HepG2 (cell line): ENCODE data around the gene MEF2D. TPM values are rescaled to one million over a fixed set of nuclear protein-coding genes. Genes with fewer than 3 reads are reported as not detected.
A peak's percentile ranks its signal among the peaks of the same experiment; 100 is the strongest.

Experiments
- ATAC-seq: fragments of 200-7000 bp; cut with Tn5 transposase; 3 replicates; pipeline ENCODE4 v1.9.1; 2020; ENCODE audit warnings: mild to moderate bottlenecking, moderate library complexity
- BruUV-seq: library from RNA; stranded (reverse); fragments of 400-500 nt; replicated peaks from 2 replicates; lab custom pipeline; 2021; lab: Mats Ljungman, UMichigan
- CTCF ChIA-PET: fragments of 300-600 bp; formaldehyde crosslinking; extraction: SDS; loops from one replicate; lab custom pipeline; 2021; ENCODE audit warnings: low total read pairs, inconsistent platforms, low intra/inter-chr PET ratio; lab: Yijun Ruan, JAX
- POLR2A ChIA-PET: fragments of 350-600 bp; sonication (Branson Sonifier 250); formaldehyde crosslinking; loops from one replicate; lab custom pipeline; 2020; ENCODE audit warnings: antibody characterized with exemption, inconsistent platforms; lab: Yijun Ruan, JAX
- DNase-seq: peaks from one replicate; pipeline ENCODE4 v3.0.0-alpha.2; 2015; ENCODE audit warnings: low spot score
- FAIRE-seq: peaks from 3 replicates; lab custom pipeline; 2011; peaks lifted over from hg19 to GRCh38; lab: Jason Lieb, UNC
- H2AFZ ChIP-seq: one replicate; pipeline ENCODE4 v1.6.1; 2011; ENCODE audit warnings: low read length, inconsistent platforms
- H3K27ac ChIP-seq: fragments of 300-600 bp; 3 replicates; pipeline ENCODE4 v1.8.0; 2011; ENCODE audit warnings: mixed run types, mild to moderate bottlenecking, mixed read lengths, low read length, inconsistent platforms; ENCODE audit not compliant: insufficient read depth; ENCODE audit errors: extremely low read length
- H3K27me3 ChIP-seq, 2 experiments: fragments of 200-600 bp in 1 of 2; 2 replicates in 1 of 2; 3 replicates in 1 of 2; pipeline versions ENCODE4 v1.6.0 to v1.8.0; 2011; ENCODE audit warnings: low read length in 2 of 2, mild to moderate bottlenecking in 2 of 2, moderate library complexity in 2 of 2, inconsistent platforms in 1 of 2; ENCODE audit not compliant: insufficient read depth in 2 of 2, control insufficient read depth in 1 of 2
- H3K36me3 ChIP-seq, 2 experiments: fragments of 200-600 bp in 1 of 2; replicated peaks in 1 of 2; 2 replicates in 1 of 2; 3 replicates in 1 of 2; pipeline versions ENCODE4 v1.5.1 to v1.8.0; 2011; ENCODE audit warnings: low read length in 2 of 2, inconsistent platforms in 1 of 2; ENCODE audit not compliant: insufficient read depth in 2 of 2, control insufficient read depth in 1 of 2
- H3K4me1 ChIP-seq: 2 replicates; pipeline ENCODE4 v1.5.1; 2012; ENCODE audit warnings: low read length, inconsistent platforms; ENCODE audit not compliant: insufficient read depth
- H3K4me2 ChIP-seq: 2 replicates; pipeline ENCODE4 v1.6.0; 2011; ENCODE audit warnings: low read depth, low read length, inconsistent platforms
- H3K4me3 ChIP-seq, 3 experiments: fragments of 200-600 bp in 1 of 3; sonication (generic), shearing (Covaris generic) in 1 of 3; replicated peaks in 1 of 3; 2 replicates each; pipeline ENCODE4 v1.5.1; 2011 to 2016; ENCODE audit warnings: low read length in 3 of 3, inconsistent platforms in 2 of 3, low read depth in 2 of 3, mild to moderate bottlenecking in 2 of 3, control low read depth in 1 of 3, mixed read lengths in 1 of 3; ENCODE audit not compliant: insufficient read depth in 1 of 3
- H3K79me2 ChIP-seq: one replicate; pipeline ENCODE4 v1.6.1; 2011; ENCODE audit warnings: low read length, inconsistent platforms; ENCODE audit not compliant: insufficient read depth
- H3K9ac ChIP-seq: 2 replicates; pipeline ENCODE4 v1.6.0; 2011; ENCODE audit warnings: mild to moderate bottlenecking, low read depth, low read length, inconsistent platforms; ENCODE audit not compliant: insufficient read depth
- H3K9me3 ChIP-seq: 2 replicates; pipeline ENCODE4 v1.5.1; 2012; ENCODE audit warnings: mild to moderate bottlenecking, low read length
- H4K20me1 ChIP-seq: 2 replicates; pipeline ENCODE4 v1.6.0; 2011; ENCODE audit warnings: inconsistent platforms, mild to moderate bottlenecking, low read length, moderate library complexity; ENCODE audit not compliant: insufficient read depth
- CREB1 ChIP-seq, 2 experiments: fragments of 450-650 bp in 1 of 2; IDR thresholded peaks; 2 replicates each; pipeline ENCODE4 v1.6.1; 2016 to 2017; ENCODE audit warnings: control low read depth in 1 of 2, mild to moderate bottlenecking in 1 of 2, missing compliant biosample characterization in 1 of 2, missing genetic modification characterization in 1 of 2
- GABPB1 ChIP-seq: IDR thresholded peaks from 2 replicates; pipeline ENCODE4 v1.6.1; 2016; ENCODE audit warnings: mild to moderate bottlenecking, missing genetic modification reagents, moderate library complexity, missing compliant biosample characterization
- NFYB ChIP-seq: sonication (generic); formaldehyde crosslinking; IDR thresholded peaks from 2 replicates; pipeline ENCODE4 v1.4.0; 2020; ENCODE audit warnings: missing genetic modification reagents
- PITX1 ChIP-seq: sonication (generic); formaldehyde crosslinking; IDR thresholded peaks from 2 replicates; pipeline ENCODE4 v1.5.1; 2020; ENCODE audit warnings: mild to moderate bottlenecking, missing genetic modification reagents
- ZNF333 ChIP-seq: sonication (generic); formaldehyde crosslinking; IDR thresholded peaks from 2 replicates; pipeline ENCODE4 v1.4.0; 2020; ENCODE audit warnings: mild to moderate bottlenecking, missing genetic modification reagents, borderline replicate concordance
- WGBS: methylation state at CpG from one replicate; pipeline ENCODE4 v1.1.6; 2017; ENCODE audit warnings: low lambda C conversion rate; 5-methylcytosine and 5-hydroxymethylcytosine counted together
- in situ Hi-C: cut with HindIII; loops from 2 replicates; pipeline ENCODE4 v1.10.0; 2017; ENCODE audit warnings: low pct_unique_long_range_greater_than_20kb; ENCODE audit not compliant: extremely low pct_ligation_motif_present
- intact Hi-C: fragments of 100-400 bp; cut with micrococcal nuclease; formaldehyde crosslinking; loops from one replicate; pipeline ENCODE4 v1.10.0; 2022; ENCODE audit not compliant: unreplicated experiment
- polyA plus RNA-seq, 8 experiments: library from polyadenylated mRNA; depleted of rRNA in 3 of 8; stranded (reverse) in 7 of 8; unstranded in 1 of 8; fragments of >200 nt; fragmentation: Illumina TruSeq in 4 of 8; extraction: Trizol in 4 of 8; gene quantifications; 2 replicates each; pipeline versions ENCODE4 v1.2.1 to v1.2.3, GENCODE V29; 2011 to 2016; ENCODE audit warnings: low read depth in 4 of 8, missing spikeins in 1 of 8, mixed read lengths in 1 of 8; ENCODE audit not compliant: insufficient read depth in 1 of 8
- total RNA-seq, 5 experiments: library from RNA; depleted of rRNA; stranded (reverse); fragments of >200 nt; fragmentation: Illumina TruSeq; extraction: Trizol; gene quantifications; 2 replicates each; pipeline ENCODE4 v1.2.3, GENCODE V29; 2016; ENCODE audit warnings: low read depth in 1 of 5
- TF ChIP-seq, protein P1 (sequence below): sonication (generic); formaldehyde crosslinking; IDR thresholded peaks from 2 replicates; pipeline ENCODE4 v1.5.0; 2020; ENCODE audit warnings: missing genetic modification reagents
- TF ChIP-seq, protein P2 (sequence below): sonication (generic); formaldehyde crosslinking; IDR thresholded peaks from 2 replicates; pipeline ENCODE4 v1.5.0; 2020; ENCODE audit warnings: mild to moderate bottlenecking, missing genetic modification reagents

The MEF2D gene
- total and polyA plus RNA-seq, 2 of the 13 experiments (the other 11 are each of a cell fraction or from before 2014, with no cell fraction given), result 1.6 to 3.9 TPM

DNA sequence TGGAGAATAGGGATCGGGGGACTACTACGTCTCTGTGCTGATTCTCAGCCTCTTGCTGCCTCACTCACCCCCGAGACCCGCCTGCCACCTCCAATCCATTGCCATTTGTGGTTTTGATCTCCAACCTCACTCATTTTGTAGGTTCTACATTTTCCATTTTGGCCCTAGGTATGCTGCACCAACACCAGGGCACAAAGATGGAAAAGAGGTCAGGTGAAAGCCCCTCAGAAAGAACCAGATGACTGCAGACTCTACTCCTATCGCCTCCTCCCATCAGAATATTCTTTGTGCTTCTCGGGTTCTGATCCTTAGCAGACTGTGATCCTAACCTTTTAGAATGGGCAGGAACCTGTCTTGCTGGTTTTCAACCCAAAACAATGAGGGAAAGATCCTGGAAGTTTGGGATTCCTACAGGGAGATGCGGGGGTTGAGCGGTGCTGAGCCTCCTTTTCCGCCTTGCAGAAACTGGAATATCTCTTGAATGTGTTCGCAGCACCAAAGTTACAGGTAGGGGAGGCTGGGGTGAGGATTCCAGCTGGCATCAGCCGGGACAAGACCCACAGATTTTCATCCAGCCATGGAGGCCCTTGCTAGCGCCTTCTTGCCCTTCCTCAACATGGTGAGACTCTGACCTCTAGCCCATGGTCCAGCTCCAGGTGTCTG is 78.5 kb downstream of the MEF2D start:
- no TSS peak for BruUV-seq
- Histone ChIP-seq H3K9ac (no peak overlapping the region), H3K9me3 (no peaks in the 10 kb centered on the region), H3K4me3 (peak overlapping the region in 1 of 3 experiments; percentile 35; a peak in 1 of 6 replicates), H3K4me2 (0 out of 2 replicates have a peak overlapping the region, but pooled peaks have one; percentile 49), H3K36me3 (no peaks in the 10 kb centered on the region), H2AFZ (no peak overlapping the region), H3K27ac (no peak overlapping the region), H4K20me1 (no peaks in the 10 kb centered on the region), H3K79me2 (no peaks in the 10 kb centered on the region), H3K4me1 (peaks cover 13% of the 10 kb centered on the region), H3K27me3 (peaks cover 17 to 86% of the 10 kb centered on the region in 2 experiments)
- in situ Hi-C loops (no loop called here), intact Hi-C loops (no loop called here)
- ChIA-PET POLR2A (interaction anchor here (1.1 kb wide), 1 partner anchor 35 kb away, joined by 4 read pairs; no protein-coding TSS in a partner anchor), CTCF (no interaction called here)
- 62% methylated on average over 11 of the region's 12 CpGs for WGBS
- ATAC-seq (no peak), FAIRE-seq (no peak), DNase-seq (no peak)
- no peak for TF ChIP-seq CREB1 (IDR thresholded peaks at IDR 0.05)
- peak; percentile 8; the same call in 1 of the 2 replicates for TF ChIP-seq CREB1 (CRISPR knock-in tag; IDR thresholded peaks at IDR 0.05)
- no peak for TF ChIP-seq ZNF333 (CRISPR knock-in tag)

DNA sequence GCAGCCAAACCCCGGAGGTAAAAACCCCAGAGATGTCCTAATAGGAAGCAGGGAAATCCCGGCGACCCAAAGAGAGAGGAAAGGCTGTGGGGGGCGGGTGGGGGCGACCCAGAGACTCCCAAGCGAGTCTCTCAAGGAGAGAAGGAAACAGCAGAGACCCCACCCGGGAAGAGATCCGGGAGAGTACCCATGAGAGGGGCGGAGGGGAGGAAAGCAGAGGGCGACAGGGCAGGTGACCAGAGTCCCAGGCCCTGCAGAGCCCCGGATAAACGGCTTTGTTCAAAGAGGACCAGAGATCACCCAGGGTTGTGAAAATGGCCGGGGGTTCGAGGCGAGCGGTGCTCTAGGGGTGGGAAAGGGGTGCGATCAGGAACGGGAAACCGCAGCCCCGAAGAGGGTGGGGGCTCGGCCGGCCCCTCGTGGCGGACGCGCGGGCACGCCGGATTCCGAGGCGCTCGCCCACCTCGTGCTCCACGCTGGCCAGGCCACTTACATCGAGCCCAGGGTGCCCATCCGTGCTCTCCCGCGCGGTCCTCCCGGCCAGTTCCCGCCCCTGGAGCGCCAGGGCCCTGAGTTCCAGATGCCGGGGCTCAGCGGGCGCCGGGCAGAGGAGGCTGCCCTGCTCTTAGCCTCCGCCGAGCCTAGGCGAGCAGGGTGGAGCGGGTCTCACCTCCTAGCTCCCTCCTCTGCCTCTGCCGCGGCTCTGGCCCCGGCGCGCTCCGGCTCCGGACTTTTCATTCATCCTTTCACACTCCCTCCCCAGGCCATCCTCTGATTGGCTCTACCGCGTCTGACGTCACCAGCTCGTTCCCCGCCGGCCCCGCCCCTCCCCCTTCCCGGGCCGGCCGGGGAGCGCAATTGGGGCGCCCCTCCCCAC is 79.3 kb downstream of the MEF2D start:
- in situ Hi-C loops, result no loop called here
- no peak for FAIRE-seq
- TF ChIP-seq PITX1 (CRISPR knock-in tag) (no peak), GABPB1 (CRISPR knock-in tag) (peak; percentile 52; the same call in 1 of the 2 replicates), NFYB (CRISPR knock-in tag) (peak; percentile 63)
- TF ChIP-seq, protein P1, sequence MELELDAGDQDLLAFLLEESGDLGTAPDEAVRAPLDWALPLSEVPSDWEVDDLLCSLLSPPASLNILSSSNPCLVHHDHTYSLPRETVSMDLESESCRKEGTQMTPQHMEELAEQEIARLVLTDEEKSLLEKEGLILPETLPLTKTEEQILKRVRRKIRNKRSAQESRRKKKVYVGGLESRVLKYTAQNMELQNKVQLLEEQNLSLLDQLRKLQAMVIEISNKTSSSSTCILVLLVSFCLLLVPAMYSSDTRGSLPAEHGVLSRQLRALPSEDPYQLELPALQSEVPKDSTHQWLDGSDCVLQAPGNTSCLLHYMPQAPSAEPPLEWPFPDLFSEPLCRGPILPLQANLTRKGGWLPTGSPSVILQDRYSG, result no peak
- TF ChIP-seq, protein P2, sequence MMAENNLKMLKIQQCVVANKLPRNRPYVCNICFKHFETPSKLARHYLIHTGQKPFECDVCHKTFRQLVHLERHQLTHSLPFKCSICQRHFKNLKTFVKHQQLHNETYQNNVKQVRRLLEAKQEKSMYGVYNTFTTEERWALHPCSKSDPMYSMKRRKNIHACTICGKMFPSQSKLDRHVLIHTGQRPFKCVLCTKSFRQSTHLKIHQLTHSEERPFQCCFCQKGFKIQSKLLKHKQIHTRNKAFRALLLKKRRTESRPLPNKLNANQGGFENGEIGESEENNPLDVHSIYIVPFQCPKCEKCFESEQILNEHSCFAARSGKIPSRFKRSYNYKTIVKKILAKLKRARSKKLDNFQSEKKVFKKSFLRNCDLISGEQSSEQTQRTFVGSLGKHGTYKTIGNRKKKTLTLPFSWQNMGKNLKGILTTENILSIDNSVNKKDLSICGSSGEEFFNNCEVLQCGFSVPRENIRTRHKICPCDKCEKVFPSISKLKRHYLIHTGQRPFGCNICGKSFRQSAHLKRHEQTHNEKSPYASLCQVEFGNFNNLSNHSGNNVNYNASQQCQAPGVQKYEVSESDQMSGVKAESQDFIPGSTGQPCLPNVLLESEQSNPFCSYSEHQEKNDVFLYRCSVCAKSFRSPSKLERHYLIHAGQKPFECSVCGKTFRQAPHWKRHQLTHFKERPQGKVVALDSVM, result peak; percentile 57

More for the DNA sequence above, 79.3 kb downstream of the MEF2D start:
- H3K27me3 ChIP-seq, result peaks cover 17 to 78% of the 10 kb centered on the region in 2 experiments
- no peak overlapping the region for H3K9ac ChIP-seq
- no peak overlapping the region for H3K27ac ChIP-seq
- H2AFZ ChIP-seq, result no peak overlapping the region
- intact Hi-C loops, result no loop called here
- H3K9me3 ChIP-seq, result no peaks in the 10 kb centered on the region
- peak overlapping the region in 1 of 3 experiments; percentile 35; a peak in 1 of 6 replicates for H3K4me3 ChIP-seq
- H3K4me1 ChIP-seq, result peaks cover 13% of the 10 kb centered on the region
- H4K20me1 ChIP-seq, result no peaks in the 10 kb centered on the region
- H3K79me2 ChIP-seq, result no peaks in the 10 kb centered on the region
- peak overlapping the region; percentile 49 for H3K4me2 ChIP-seq
- BruUV-seq, result no TSS peak
- no peaks in the 10 kb centered on the region for H3K36me3 ChIP-seq
- CTCF ChIA-PET, result no interaction called here
- POLR2A ChIA-PET, result interaction anchor here (1.1 kb wide), 1 partner anchor 36 kb away, joined by 4 read pairs; no protein-coding TSS in a partner anchor
- peak; percentile 19 for DNase-seq
- peak; percentile 86 for ATAC-seq
- WGBS, result 5% methylated on average over 32 of the region's 69 CpGs
